GM19238 (cell line): Measurements from ENCODE around the gene NT5DC1.
A peak's percentile ranks its signal among the peaks of the same experiment; 100 is the strongest.
"Not testable (repeated sequence)": the region's sequence is repeated elsewhere in the genome, so short reads cannot be mapped to it uniquely, and the experiment has no call there.

ENCODE experiments used
- DNase-seq: peaks from one replicate; pipeline ENCODE4 v3.0.0; 2011; ENCODE audit warnings: low spot score; ENCODE audit not compliant: insufficient read length

Gene NT5DC1

GRCh38 chr6:116277124-116277523 is 176.5 kb downstream of the NT5DC1 start:
- no peak for DNase-seq

- DNase-seq = no peak
These were observed 177.8 kb downstream of the NT5DC1 start for GRCh38 chr6:116278481-116278829.

DNA sequence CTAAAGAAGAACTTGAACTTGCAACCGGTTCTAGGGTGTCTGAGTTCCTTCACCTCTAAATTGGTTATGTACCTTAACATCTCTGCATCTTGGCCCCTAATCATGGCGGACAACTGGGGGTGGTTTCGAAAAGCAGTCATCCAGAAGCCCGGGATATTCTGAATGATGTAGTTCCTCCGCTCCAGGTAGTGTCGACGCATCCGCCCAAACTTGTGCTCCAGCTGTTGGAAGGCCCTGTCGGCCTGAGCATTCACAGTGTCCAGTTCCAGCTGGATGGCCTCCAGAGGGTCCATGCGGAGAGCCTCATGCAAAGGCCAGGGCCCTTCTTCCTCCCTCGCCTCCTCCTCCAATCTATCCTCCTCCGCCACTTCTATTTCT is 178.2 kb downstream of the NT5DC1 start:
- DNase-seq = no peak

DNA sequence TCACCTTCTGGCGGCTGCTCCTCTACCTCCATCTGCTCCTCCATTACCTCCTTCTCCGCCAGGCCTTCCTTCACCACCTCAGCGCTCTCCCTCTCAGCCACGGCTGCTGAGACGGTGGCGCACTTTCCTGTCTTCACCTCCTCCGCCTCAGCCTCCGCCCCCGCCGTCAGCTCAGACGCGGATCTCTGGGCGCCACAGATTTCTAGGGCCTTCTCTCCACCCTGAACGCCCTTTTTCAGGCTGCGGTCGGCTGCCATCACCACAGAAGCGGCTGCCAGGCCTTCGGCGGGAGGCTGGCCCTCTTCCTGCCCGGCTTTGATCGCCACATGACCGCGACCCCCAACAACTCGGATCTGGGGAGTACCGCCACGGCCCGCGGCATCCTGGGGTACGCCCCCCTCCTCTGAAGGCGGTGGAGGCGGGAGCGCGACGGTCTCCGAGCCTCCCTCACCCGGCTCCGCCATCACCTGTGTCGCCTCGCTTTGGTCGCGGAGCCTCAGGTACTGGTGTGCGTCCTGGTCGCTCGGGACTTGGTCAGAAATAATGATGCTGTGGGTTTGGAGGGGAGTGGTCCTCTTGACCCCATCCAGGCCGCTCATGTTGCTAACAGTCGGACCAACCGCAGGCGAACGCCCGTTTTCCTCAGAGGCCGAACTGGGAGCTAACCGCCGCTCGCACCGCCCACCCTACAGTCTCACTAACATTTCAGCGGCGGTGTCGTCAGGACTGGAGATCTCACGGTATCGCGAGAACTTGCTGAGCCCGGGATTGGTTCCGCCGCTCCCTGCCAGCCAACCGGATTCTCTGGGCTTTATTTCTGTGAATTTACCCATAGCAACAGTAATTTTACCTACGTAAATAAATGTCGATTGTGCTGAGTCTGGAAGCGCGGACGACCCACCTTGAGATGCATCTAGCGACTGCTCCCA is 178.8 kb downstream of the NT5DC1 start, which contains the start of gene TSPYL1:
TSS of gene TSPYL1 (minus strand) at position 699 of the 929 bp plus-strand sequence. CDS start at position 599, 100 bp downstream.
- DNase-seq = peak; percentile 68

DNA sequence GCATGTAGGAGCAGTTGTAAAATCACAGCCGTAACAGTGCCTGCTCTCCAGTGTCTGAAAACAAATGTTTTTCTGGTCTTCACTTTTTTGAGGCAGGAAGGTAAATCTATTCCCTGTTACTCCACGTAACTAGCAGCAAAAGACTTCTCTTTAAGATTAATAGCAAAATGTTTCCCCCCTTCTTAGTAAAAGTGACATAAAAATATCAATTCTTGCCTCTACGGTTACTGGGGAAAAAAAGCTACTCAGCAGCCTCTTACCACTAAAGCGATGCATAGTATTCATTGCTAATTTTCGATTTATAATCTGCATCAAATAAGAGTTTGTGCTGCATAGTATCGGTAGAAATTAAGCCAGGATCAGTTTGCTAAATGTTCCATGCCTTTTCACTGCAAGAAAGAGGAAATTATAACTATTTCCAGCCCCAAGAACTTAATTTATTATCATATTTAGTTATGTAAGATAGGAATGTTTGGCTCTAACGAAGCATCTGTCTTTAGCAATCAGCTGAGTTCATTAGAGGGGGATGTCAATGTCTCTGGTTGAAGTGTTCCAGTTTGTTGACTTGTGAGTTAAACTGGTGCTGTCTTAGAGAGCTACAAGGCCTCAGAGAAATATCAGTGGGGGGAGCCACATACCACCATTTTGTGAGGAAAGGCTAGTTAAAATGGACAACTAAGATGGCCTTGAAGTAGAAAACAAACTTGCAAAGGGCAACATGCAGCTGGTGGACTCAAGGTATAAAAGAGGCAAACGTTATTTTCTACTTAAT is 179.7 kb downstream of the NT5DC1 start:
- no peak for DNase-seq

- no peak for DNase-seq
These were observed 180.3 kb downstream of the NT5DC1 start for GRCh38 chr6:116280933-116281316.

- DNase-seq = no peak
These were observed 182.0 kb downstream of the NT5DC1 start for GRCh38 chr6:116282698-116283097.

DNA sequence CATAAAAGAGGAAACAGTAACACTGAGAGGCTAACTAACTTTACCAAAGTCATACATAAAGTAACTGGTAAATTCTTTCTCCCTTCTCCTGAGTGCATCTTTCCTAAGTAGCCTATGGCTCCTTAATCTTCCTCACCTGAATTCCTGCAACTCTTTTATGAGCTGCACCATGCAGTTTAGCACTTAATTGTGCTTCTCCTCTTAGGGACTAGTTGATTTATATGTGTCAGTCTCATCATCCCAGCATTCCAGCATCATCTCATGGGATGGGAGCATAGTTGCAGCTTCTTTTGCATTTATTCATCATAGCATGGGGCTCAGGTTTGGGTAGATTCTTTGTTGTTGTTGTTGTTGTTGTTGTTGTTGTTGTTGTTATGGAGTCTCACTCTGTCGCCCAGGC is 182.5 kb downstream of the NT5DC1 start:
- DNase-seq = no peak

DNA sequence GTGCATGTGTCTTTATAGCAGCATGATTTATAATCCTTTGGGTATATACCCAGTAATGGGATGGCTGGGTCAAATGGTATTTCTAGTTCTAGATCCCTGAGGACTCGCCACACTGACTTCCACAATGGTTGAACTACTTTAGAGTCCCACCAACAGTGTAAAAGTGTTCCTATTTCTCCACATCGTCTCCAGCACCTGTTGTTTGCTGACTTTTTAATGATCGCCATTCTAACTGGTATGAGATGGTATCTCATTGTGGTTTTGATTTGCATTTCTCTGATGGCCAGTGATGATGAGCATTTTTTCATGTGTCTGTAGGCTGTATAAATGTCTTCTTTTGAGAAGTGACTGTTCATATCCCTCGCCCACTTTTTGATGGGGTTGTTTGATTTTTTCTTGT is 184.3 kb downstream of the NT5DC1 start:
- DNase-seq = not testable (repeated sequence)

GRCh38 chr6:116286773-116287358 is 186.2 kb downstream of the NT5DC1 start:
- DNase-seq = no peak

- DNase-seq = no peak
These were observed 187.1 kb downstream of the NT5DC1 start for GRCh38 chr6:116287689-116288282.

DNA sequence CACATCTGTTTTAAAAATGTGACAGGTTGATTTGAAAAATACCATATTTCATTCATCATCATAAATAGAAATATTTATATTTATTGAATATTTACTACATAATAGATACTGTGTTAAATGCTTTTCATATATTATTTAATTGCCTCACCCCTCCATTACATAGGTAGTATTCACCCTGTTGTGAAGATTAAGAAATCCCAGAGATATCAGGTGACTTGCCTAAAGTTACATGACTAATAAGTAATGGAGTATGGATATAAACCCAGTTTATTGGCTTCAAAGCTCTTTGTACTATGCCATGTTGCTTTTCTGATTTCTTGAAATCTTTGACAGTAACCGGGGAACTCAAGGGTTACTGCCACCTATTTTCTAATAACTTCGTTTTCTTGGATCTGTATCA is 189.2 kb downstream of the NT5DC1 start:
- DNase-seq = no peak

DNA sequence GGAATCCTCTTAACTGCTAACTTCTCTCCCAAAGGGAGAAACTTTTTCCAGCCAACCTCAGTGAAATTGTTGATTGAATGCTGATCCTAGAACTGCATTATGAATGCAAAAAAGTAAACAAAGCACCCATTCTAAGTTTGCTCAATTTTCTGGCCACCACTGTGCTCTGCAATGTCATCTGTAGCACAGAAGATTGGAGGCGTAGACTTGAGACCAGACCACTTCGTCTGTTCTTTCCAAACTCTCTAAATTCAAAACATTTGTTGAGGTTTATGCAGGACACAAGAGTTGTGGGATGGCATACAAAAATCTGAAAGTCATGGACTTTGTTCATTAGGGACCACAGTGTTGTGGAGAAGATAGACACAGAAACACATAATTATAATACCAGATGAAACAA is 190.1 kb downstream of the NT5DC1 start:
- DNase-seq = no peak

DNA sequence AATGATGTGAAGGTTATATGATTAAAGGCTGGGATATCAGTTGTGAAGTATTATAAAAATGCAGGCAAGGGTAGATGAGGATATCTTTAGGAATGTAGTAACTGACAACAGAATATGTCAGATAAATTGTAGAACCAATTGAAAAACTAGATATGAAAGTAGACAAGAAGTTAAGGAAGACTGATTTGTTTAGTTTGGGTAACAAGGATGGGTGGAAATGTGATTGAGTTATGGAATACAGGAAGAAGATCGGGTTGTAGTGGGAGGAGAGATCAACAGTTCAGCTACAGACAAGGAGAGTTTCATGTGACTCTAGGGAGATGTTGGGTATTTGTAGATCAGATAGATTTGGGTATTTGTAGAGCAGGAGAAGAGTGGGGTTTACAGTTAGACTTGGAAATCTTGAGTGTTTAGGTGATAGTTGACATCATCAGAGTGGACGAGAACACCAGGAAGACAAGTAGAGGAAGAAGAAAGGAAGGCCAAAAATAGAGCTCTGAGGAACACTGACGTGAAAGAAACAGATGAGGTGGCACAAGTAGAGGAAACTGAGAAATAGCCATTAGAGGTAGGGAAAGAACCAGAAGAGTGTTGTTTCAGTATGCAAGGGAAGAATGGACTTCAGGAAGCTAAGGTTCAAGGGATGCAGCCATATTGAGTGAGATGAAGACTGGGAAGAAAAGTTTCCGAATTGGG is 191.2 kb downstream of the NT5DC1 start:
- no peak for DNase-seq

GRCh38 chr6:116292553-116292952 is 191.9 kb downstream of the NT5DC1 start:
- no peak for DNase-seq

GRCh38 chr6:116298273-116298672 is 197.6 kb downstream of the NT5DC1 start:
- DNase-seq = no peak

DNA sequence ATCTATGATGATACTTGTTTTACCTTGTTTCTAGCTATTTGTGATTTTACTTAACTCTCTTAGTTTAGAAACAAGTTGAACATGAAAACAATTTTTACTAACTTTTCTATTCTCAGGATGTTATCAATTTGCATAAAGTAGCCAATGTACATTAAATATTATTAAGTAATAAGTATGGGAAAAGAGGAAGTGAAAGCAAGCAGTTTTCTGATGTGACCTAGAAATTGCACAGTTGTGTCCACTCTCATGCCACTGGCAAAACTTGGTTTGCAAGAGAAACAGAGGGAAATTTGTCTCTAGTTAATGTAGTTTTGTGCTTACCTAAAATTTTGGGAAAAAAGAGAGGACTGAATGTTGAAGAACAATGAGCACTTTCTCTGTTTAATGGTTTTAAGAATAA is 198.3 kb downstream of the NT5DC1 start:
- DNase-seq = no peak
